HUES48 (cell line): ENCODE data around the gene HECTD3.

Experiments used
- H3K27ac ChIP-seq: one replicate; pipeline ENCODE4 v1.7.0; 2013; ENCODE audit warnings: low read depth, low read length, inconsistent platforms
- H3K27me3 ChIP-seq: 2 replicates; pipeline ENCODE4 v1.6.1; 2013; ENCODE audit warnings: mild to moderate bottlenecking, low read length; ENCODE audit not compliant: control insufficient read depth, insufficient read depth
- H3K36me3 ChIP-seq: 2 replicates; pipeline ENCODE4 v1.6.1; 2013; ENCODE audit warnings: low read length; ENCODE audit not compliant: control insufficient read depth, insufficient read depth
- H3K4me1 ChIP-seq: 2 replicates; pipeline ENCODE4 v1.6.1; 2013; ENCODE audit warnings: mild to moderate bottlenecking, low read length; ENCODE audit not compliant: control insufficient read depth, insufficient read depth
- H3K4me3 ChIP-seq: 2 replicates; pipeline ENCODE4 v1.5.1; 2013; ENCODE audit warnings: mild to moderate bottlenecking, low read depth, low read length
- H3K9ac ChIP-seq: 2 replicates; pipeline ENCODE4 v1.6.1; 2013; ENCODE audit warnings: mild to moderate bottlenecking, low read depth, low read length, moderate library complexity
- H3K9me3 ChIP-seq: 2 replicates; pipeline ENCODE4 v1.6.1; 2013; ENCODE audit warnings: low read length; ENCODE audit not compliant: control insufficient read depth, insufficient read depth

HECTD3 gene

GRCh38 chr1:45010855-45011811 lies at the start of gene HECTD3:
Gene HECTD3 (minus strand): TSS chr1:45011324. CDS start chr1:45011257, 67 bp downstream.
- Histone ChIP-seq H3K4me1 (peaks cover 10% of the 10 kb centered on the region), H3K9me3 (no peaks in the 10 kb centered on the region), H3K27ac (peak within 1 kb of the TSS; percentile 80), H3K4me3 (peak within 1 kb of the TSS; percentile 81), H3K36me3 (peaks cover 42% of the 10 kb centered on the region), H3K27me3 (no peaks in the 10 kb centered on the region), H3K9ac (peak within 1 kb of the TSS; percentile 50; the same call in 1 of the 2 replicates)

DNA sequence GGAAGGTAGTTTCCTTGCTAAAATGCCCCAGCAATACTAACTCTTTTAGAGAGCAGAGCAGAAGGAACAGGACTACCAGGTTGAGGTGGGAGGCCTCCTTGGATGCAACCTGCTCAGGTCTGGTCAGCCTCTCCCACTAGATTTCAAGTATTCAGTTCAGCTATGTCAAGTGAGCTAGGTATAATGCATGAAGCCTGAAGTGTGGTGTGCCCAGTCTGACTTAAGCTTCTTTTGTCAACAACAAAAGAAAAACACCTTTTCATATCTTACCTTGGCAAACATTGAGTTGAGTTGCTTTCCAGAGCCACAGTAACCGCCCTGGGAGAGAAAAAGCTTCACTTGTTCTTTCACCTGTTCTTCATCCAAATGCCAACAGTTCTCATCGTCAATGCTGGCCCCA lies 48.7 kb upstream of the HECTD3 start:
- Histone ChIP-seq H3K4me1 (no peaks in the 10 kb centered on the region), H3K4me3 (no peak overlapping the region), H3K9me3 (no peaks in the 10 kb centered on the region), H3K36me3 (no peaks in the 10 kb centered on the region), H3K9ac (no peak overlapping the region), H3K27me3 (no peaks in the 10 kb centered on the region), H3K27ac (no peak overlapping the region)

- Histone ChIP-seq H3K27me3 (no peaks in the 10 kb centered on the region), H3K4me3 (no peak overlapping the region), H3K27ac (no peak overlapping the region), H3K9me3 (no peaks in the 10 kb centered on the region), H3K9ac (no peak overlapping the region), H3K4me1 (no peaks in the 10 kb centered on the region), H3K36me3 (no peaks in the 10 kb centered on the region)
Measured at GRCh38 chr1:45057542-45057941, 46.4 kb upstream of the HECTD3 start.

DNA sequence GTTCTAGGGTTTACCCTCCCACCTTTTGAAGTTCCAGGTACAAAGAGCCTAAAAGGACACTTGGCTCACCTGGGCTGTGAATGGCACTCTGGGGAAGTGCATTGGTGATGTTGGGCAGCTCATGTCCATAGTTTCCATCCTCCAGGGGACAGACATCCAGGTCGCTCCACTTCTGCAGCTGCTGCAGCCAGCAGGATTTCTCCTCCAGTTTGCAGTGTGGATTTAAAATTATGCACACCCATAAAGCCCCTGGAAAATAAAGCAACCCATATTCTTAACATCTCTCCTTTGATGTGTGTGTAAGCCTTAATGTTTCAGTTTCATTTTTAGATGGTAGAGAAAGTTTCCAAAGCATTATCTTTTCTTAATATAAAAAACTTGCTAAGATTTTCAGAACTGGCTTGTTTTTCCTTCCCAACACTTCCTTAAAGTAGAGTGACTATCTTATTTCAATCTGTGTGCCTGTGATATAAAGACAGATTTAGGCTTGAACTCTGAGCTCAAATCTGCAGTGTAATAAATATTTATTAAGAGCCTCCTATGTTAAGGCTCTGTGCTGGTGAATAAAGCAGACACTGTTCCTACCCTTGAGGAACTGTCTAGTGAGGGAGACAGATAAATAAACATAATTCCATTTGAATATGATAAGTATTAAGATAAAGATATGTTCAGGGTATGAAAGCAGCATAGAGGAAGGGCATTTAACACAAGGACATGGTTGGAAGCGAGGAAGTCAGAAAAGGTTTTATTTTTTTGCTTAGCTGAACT lies 40.1 kb upstream of the HECTD3 start:
- Histone ChIP-seq H3K9ac (no peak overlapping the region), H3K9me3 (no peaks in the 10 kb centered on the region), H3K4me3 (no peak overlapping the region), H3K27me3 (no peaks in the 10 kb centered on the region), H3K27ac (no peak overlapping the region), H3K4me1 (0 out of 2 replicates have a peak, but pooled peaks cover 3% of the 10 kb centered on the region), H3K36me3 (no peaks in the 10 kb centered on the region)

DNA sequence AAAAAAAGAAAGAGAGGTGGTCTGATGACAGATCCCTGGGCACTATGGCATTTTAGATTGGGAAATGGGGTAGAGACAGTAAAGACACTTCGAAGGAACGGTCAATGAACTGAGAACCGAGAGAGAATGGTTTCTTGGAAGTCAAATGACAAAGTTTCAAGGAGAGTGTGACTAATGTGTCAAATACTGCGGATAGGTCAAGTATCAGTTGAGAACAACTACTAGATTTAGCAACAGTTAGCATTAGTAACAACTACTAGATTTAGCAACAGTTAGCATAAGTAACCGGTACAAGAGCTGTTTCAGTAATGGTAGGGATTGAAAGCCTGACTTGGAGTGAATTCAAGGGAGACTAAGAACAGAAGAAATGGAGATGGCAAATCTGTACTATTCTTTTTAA lies 35.9 kb upstream of the HECTD3 start:
- Histone ChIP-seq H3K9me3 (no peaks in the 10 kb centered on the region), H3K4me1 (peaks cover 13% of the 10 kb centered on the region; the same call in 1 of the 2 replicates), H3K9ac (no peak overlapping the region), H3K4me3 (no peak overlapping the region), H3K27me3 (no peaks in the 10 kb centered on the region), H3K27ac (no peak overlapping the region), H3K36me3 (no peaks in the 10 kb centered on the region)

GRCh38 chr1:45044916-45045315 lies 33.8 kb upstream of the HECTD3 start:
- no peak overlapping the region for H3K27ac ChIP-seq
- no peaks in the 10 kb centered on the region for H3K27me3 ChIP-seq
- H3K4me1 ChIP-seq, result peaks cover 10% of the 10 kb centered on the region; the same call in 1 of the 2 replicates
- no peaks in the 10 kb centered on the region for H3K36me3 ChIP-seq
- H3K9me3 ChIP-seq, result no peaks in the 10 kb centered on the region
- no peak overlapping the region for H3K4me3 ChIP-seq
- no peak overlapping the region for H3K9ac ChIP-seq

DNA sequence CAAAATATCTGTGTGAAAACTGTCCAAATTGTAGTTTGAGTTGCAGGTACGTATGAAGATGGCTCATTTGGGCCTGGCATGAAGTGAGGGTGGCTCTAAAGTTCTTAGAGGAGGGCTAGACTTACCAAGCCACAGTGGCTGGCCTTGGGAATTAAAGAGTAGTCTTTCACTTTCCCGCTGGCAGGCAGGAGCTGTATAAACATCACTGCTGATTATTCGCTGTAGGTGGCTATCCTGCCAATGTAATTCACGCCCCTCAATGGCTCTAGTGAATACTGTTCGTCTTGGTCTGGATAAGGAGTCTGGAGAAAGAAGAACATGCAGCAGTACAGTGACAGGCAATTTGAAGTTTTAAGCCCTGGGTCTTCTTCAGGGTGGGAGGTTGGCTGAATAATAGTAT lies 32.0 kb upstream of the HECTD3 start:
- no peaks in the 10 kb centered on the region for H3K36me3 ChIP-seq
- H3K27ac ChIP-seq, result no peak overlapping the region
- no peak overlapping the region for H3K4me3 ChIP-seq
- H3K9me3 ChIP-seq, result no peaks in the 10 kb centered on the region
- H3K4me1 ChIP-seq, result peaks cover 10% of the 10 kb centered on the region; the same call in 1 of the 2 replicates
- H3K27me3 ChIP-seq, result no peaks in the 10 kb centered on the region
- no peak overlapping the region for H3K9ac ChIP-seq

DNA sequence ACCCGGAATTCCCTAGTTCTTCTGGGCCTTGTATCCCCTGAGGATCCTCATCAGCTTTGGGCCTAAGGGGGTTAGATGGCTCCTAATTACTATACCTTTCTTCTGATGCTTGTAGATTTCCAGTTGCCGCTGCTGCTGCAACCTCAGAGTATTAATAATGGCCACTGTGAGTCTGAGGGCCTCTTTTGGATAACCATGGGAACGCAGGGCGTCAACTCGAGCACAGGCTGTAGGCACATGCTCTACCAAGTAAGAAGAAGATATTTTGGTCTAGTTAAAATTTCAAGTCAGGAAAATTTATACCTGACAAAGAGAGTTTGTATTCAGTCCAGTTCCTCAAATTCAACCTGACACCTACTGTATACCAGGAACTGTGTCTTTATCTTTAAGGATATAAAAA lies 29.2 kb upstream of the HECTD3 start:
- Histone ChIP-seq H3K36me3 (no peaks in the 10 kb centered on the region), H3K27ac (no peak overlapping the region), H3K4me3 (no peak overlapping the region), H3K4me1 (peaks cover 10% of the 10 kb centered on the region; the same call in 1 of the 2 replicates), H3K27me3 (no peaks in the 10 kb centered on the region), H3K9ac (no peak overlapping the region), H3K9me3 (no peaks in the 10 kb centered on the region)

DNA sequence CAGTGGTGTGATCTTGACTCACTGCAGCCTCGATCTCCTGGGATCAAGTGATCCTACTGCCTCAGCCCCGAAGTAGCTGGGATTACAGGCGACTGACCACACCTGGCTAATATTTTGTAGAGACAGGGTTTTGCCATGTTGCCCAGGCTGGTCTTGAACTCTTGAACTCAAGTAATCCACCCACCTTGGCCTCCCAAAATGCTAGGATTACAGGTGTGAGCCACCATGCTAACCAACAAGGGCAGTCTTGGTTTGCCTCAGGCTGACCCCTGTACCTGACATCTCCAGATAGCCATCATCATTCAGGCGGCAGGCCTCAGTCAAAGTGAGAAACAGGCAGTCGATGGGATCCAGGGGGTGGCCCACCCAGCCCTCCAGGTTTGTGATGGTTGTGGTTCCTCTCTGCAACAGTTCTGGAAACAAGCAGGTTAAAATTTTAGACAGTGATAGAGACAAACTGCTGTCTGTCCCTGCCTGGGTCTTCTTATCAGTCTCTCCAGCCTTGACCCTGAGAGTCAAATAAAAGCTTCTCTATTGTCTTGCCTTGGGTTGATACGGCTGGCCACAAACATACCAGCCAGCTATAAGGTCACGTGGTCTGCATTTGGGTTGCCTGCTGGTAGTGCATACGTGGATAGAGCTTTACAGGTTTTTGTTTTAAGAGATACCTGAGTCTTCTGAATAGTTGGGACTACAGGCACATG lies 27.7 kb upstream of the HECTD3 start:
- Histone ChIP-seq H3K36me3 (no peaks in the 10 kb centered on the region), H3K4me3 (no peak overlapping the region), H3K9ac (no peak overlapping the region), H3K27ac (no peak overlapping the region), H3K4me1 (peaks cover 10% of the 10 kb centered on the region; the same call in 1 of the 2 replicates), H3K9me3 (no peaks in the 10 kb centered on the region), H3K27me3 (no peaks in the 10 kb centered on the region)

- Histone ChIP-seq H3K27ac (no peak overlapping the region), H3K4me1 (peaks cover 10% of the 10 kb centered on the region; the same call in 1 of the 2 replicates), H3K9ac (no peak overlapping the region), H3K27me3 (no peaks in the 10 kb centered on the region), H3K4me3 (no peak overlapping the region), H3K9me3 (no peaks in the 10 kb centered on the region), H3K36me3 (no peaks in the 10 kb centered on the region)
Measured at GRCh38 chr1:45038240-45038639, 27.1 kb upstream of the HECTD3 start.
